LNCAP (cell line): ENCODE data around the gene MEIS2.

Experiments used
- CTCF ChIP-seq: fragments of 450-650 bp; IDR thresholded peaks from 2 replicates; pipeline ENCODE4 v1.5.1; 2017; ENCODE audit warnings: mild to moderate bottlenecking

MEIS2 gene

GRCh38 chr15:37077623-37078351 lies 22.6 kb downstream of the MEIS2 start:
- no peak for TF ChIP-seq CTCF

- TF ChIP-seq CTCF, result no peak
Measured at GRCh38 chr15:37076543-37076942, 23.8 kb downstream of the MEIS2 start.

GRCh38 chr15:37075777-37076176 lies 24.6 kb downstream of the MEIS2 start:
- no peak for TF ChIP-seq CTCF

- TF ChIP-seq CTCF, result no peak
Measured at GRCh38 chr15:37072181-37072580, 28.2 kb downstream of the MEIS2 start.

GRCh38 chr15:37071134-37071533 lies 29.2 kb downstream of the MEIS2 start:
- no peak for TF ChIP-seq CTCF

- no peak for TF ChIP-seq CTCF
Measured at GRCh38 chr15:37070686-37071085, 29.7 kb downstream of the MEIS2 start.

GRCh38 chr15:37061996-37062395 lies 38.4 kb downstream of the MEIS2 start:
- no peak for TF ChIP-seq CTCF

GRCh38 chr15:37059086-37059485 lies 41.3 kb downstream of the MEIS2 start:
- no peak for TF ChIP-seq CTCF
